Measurements from ENCODE around the gene KLF13.

KLF13 gene

DNA sequence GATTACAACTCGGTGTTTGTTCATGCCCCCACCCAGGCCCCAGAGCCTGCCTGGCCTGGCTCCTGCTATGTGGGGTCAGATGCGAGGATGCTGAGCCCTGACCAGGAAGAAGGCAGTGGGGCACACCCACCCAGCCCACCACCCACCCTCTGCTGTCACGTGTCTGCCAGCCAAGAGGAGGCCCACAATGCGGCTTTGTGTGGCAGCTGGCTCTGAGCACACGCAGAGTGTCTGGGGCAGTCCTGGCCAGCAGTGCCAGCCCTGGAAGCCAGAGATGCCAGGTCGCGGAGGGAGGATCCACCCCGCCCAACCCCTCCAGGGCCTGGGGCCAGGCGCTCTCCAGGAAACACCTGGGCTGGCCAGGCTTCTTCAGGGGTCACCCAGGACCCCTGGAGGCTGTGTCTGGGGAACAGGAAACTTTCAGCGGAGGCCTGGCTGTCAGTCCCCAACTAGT, 26.4 kb upstream of the KLF13 start:
- DNase-seq: no peak

- no peak for DNase-seq
Observed at GRCh38 chr15:31300981-31301672, 25.5 kb upstream of the KLF13 start.

DNA sequence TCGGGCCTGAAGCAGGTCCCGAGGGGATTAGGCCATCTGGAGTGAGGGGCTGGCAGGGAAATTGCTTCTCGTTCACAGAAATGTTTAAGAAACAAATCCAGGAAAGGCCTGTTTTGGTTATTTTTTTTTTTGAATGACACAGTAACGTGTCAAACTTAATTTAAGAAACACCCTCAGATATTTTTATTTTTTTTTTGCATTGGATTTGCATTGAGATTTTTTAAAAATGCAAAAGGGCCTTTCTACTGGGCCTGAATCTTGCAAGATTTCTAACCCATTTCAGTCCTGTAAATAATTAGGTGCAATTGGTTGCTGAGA, 25.0 kb upstream of the KLF13 start:
- no peak for DNase-seq

GRCh38 chr15:31302029-31302657, 24.5 kb upstream of the KLF13 start:
- DNase-seq: no peak

DNA sequence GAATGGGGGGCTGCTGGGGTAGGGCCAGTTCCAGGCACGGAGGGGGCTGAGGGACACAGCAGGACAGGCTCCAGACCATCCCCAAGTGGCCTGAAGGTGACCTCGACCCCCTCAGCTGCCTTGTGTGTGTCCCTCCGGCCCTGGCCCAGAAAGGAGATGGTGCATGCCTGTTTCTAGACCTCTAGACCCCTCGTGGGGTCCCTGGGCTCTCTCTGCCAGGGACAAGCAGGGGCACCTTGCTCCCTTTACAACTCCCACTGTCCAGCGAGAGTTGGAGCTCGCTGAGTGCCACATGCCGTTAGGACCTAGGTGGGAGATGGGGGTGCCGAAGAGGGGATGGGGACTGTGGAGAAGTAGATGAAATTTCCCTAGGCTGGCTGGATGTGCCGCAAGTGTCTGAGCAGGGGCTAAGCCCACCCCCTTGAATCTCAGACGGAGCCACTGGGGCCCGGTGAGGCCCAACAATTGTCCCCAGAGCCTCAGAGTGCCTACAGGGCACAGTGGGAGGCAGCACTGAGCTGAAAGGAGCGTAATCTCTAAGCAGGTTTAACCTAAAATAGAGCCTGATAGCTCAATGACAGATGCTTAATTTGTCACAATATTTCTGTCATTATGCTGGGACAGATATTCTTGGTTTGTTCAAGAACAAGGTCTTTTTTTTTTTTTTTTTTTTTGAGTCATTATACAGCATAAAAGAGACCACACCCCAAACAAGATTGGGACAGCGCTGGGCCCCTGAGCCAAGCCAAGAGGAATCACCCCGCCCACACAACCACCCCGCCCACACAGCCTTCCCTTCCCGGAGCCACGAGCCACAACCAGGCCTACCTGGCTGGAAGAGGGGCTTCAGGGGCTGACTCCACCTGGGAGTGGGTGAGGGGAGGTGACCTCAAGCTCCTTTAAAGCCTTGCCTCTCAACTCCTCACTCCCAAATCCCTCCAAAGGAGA, 23.6 kb upstream of the KLF13 start:
- DNase-seq: no peak

DNA sequence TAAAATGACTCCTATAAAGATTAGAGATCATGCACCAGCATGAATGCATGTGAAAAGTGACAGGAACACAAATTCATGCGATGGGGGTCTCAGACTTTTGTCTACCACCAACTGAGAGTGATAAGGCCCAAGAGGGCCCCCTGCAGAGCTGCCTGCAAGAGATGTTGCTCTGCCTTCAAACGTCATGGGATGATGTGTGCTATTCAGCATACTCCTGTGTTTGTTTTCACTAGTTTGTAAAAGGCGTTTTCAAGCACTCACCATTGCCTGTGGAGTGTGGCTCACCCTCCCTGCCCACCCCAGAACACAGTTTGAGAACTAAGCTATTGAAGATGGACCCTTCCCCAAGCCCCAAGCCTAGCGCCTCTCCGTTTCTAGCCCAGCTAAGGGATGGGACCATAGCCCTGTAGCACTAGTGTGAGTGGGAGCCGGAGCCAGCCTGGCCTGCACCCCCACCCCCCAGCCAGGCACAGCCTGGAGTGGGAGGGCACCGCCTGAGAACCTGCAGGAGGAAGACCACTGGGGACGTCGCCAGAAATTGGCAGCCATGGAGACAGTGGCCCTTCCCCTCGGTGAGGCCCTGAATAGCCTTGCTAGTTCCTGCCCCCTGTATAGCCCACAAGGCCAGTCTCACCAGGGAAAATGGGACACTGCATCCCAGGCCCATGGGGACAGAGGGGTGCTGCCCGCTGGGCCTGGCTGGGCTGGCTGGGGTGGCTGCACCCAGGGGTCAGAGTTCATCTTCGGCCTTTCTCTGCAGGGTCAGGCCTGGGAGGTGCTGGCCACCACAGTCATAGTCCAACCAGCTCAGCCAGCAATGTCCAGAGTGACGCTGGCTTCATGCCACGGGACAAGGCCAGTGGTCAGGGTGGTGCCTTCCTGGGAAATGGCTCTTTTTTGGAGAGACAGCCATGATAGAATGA, 22.6 kb upstream of the KLF13 start:
- DNase-seq: no peak

DNA sequence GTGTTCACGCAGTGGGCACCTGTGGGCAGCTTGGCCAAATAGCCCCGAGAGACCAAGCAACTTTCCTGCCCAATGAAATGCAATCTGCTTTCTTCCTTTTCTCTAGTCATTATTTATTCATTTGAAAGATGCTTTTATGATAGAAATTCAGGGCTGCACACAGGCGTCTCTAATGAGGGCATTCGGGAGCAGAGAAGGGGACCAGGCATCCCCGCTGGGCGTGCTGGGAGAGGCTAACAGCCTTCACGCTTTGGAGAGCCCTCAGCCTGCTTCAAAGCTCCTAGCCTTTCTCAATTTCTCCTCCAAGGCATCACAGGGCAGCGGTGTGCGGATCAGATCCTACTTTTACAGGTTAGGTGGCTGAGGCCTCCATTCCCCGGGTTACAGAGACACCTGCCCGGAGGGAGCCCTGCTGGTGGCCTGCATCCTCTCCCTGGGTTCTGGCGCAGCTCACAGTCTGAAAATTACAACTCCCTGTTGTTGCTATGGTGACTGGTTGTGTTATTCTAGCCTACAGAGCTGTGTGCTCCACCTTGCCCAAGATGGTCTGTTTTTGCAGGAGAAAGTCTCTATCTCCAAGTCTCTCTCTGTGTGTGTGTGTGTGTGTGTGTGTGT, 21.8 kb upstream of the KLF13 start:
- DNase-seq: no peak

GRCh38 chr15:31305375-31305774, 21.3 kb upstream of the KLF13 start:
- DNase-seq: no peak

- DNase-seq: no peak
Observed at GRCh38 chr15:31305796-31306425, 20.7 kb upstream of the KLF13 start.

GRCh38 chr15:31306426-31307269, 20.0 kb upstream of the KLF13 start:
- DNase-seq: no peak

GRCh38 chr15:31307270-31308184, 19.1 kb upstream of the KLF13 start:
- DNase-seq: no peak

DNA sequence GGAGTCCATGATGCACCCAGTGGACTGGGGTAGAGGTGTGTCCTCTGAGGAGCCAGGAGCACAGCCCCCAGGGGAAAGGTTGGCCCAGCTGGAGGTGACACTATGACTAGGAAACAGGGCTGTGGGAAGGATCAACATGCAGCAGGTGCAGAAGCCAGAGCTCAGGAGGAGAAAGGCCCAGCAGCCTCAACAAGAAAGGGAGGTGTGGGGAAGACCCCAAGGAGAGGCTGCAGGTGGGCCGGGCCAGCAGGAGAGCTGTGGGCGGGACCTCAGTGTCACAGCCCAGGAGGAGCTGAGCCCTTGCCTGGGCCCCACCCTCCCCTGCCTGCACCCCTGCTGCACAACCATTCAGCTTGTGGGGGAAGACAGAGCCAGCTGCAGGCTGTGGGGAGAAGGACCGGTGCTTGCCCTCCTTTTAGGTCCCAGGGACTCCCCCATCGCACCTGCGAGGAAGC, 18.4 kb upstream of the KLF13 start:
- DNase-seq: no peak

DNA sequence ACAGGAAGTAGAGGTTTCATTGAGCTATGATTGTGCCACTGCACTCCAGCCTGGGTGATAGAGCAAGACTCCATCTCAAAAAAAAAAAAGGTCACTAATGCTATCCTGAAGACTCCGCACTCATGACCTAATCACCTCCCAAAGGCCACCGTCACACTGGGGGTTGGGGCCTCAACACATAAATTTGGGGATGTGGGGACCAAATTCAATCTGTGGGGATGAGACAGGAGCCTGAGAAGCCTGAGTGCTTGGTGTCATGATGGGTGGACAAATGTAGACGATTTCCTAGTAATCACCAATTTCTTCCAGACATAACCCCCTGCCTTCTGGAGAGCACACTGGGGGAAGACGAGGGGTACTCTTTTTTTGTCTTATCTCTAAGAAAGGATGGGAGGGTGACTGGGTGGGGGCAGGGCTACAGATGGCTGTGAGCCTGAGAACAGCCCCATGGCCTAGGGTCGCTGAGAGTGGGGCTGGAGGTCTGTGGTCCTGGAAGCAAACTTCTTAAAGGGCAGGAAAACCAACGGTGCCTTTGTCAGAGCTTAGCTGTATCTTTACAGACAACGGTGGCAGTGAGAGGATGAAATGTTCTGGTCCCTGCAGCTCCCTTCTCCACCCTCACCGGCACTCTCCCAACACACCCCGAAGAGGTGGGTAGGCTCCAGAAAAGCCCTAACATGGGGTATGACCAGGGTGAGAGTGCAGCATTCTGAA, 16.6 kb upstream of the KLF13 start:
- DNase-seq: no peak

DNA sequence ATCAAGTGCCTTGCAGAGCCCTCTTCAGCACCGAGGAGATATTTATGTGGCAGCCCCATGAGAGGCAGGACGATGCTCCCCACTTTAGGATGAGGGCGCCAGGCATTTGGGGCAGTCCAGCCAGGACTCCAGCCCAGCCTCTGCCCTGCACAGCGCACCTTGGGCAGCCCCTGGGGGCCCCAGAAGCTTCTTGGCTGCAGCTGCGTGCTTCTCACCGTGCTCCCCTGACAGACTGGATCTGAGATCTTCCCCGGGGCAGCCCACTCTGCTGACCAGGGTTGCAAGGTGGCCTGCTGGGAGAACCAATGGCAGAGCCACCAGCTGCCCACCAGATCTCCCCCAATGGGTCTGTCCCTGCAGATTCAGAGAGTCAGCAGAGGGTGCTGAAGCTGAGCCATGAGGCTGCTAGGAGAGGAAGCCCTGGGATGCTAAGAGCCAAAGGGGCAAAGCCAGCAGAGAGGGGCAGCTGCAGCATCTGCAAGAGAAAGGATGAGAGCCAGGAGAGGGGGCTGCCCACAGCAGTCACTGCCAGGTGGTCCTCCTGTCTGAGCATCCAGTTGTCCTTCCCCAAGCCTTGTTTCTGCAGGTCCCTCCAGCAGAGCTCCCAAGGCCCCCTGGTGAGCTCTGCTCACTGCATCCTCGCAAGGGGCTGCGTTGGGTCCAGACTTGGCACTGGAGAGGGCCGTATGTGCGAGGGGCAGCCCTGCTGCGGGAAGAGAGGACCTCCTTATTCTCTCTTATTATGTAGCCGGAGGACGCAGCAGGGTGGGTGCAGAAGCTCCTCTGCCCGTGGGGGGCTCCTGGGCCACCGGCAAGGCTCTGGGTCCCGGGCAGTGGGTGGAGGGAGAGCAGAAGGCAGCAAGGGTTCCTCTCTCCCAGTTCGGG, 14.7 kb upstream of the KLF13 start:
- DNase-seq: no peak

- DNase-seq: no peak
Observed at GRCh38 chr15:31313223-31313622, 13.4 kb upstream of the KLF13 start.

DNA sequence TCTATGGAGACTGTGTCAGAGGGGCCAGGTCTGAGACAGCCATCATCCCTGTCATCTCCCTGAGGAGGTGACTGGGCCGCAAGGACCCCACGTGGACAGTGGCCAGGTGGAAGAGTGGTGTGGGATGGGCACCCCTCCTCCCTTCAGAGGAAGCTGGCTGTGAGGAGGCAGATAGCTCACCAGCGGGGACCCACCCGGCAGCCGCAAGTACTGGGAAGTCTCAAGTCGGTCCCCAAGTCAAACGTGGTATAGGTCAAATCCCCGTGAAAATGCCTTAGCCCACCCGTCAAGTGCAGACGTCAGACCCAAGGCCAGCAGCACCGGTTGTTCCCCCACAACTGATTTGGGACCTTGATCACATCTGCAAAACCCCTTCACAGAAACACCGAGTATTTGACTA, 12.3 kb upstream of the KLF13 start:
- DNase-seq: no peak

DNA sequence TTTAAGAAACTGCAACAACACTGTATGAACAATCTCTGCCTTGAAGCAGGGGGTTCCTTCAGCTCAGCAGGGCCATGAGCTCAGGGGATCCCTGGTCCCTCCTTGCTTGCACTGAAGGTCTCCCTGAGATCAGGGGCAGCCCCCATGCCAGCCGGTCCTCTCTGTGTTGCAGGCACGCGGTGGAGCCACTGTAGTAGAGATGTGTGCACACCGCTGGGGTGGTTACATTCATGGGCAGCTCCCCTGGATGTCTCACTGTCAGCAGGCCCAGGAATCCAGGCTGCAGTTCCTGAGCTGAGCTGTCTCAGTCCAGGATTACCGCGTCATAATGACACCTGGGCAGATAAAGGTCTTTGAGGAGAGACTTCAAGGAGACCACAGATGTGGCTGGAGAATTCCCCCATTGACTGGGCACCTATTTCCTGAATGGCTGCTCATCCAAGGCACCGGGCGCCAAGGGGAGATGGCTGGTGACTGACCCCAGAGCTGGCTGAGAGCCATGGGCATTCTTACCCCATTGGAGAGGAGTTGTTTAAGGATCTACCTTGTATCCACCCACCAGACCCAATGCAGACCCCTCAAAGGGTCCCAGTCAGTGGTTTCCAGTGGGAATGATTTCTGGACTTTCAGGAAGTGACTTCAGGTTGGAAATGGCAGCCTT, 10.4 kb upstream of the KLF13 start:
- DNase-seq: no peak

All from fibroblast of skin of abdomen (primary cell).